ENCODE data around the gene GIPC3.

GIPC3 gene

GRCh38 chr19:3639479-3639878 lies 54.2 kb downstream of the GIPC3 start:
- ChIA-PET CTCF (interaction anchor here (0.6 kb wide), 1 partner anchor 227 kb away, joined by 7 read pairs; no protein-coding TSS in a partner anchor), POLR2A (no interaction called here)
- Histone ChIP-seq H3K4me1 (ENCODE audit: control insufficient read depth, insufficient read depth, low read length) (no peaks in the 10 kb centered on the region), H3K9me3 (ENCODE audit: control insufficient read depth, insufficient read depth, low read depth, low read length) (no peaks in the 10 kb centered on the region), H3K4me3 (ENCODE audit: low read depth, low read length) (no peak overlapping the region), H3K27ac (ENCODE audit: extremely low read depth, low read depth, low read length) (no peak overlapping the region), H3K36me3 (ENCODE audit: control insufficient read depth in 2 of 2, insufficient read depth in 1 of 2, low read length in 2 of 2) (peaks cover 0 to 30% of the 10 kb centered on the region in 2 experiments; a peak in 2 of 3 replicates)
- no peak for TF ChIP-seq ZNF37A (tag by site-specific recombination; IDR thresholded peaks at IDR 0.05)
- TF ChIP-seq ZNF768 (tag by site-specific recombination; IDR thresholded peaks at IDR 0.05), result no peak
- TF ChIP-seq ZNF121 (tag by site-specific recombination; IDR thresholded peaks at IDR 0.05), result peak; percentile 84
- TF ChIP-seq ZNF664 (tag by site-specific recombination; IDR thresholded peaks at IDR 0.05), result peak; percentile 74

DNA sequence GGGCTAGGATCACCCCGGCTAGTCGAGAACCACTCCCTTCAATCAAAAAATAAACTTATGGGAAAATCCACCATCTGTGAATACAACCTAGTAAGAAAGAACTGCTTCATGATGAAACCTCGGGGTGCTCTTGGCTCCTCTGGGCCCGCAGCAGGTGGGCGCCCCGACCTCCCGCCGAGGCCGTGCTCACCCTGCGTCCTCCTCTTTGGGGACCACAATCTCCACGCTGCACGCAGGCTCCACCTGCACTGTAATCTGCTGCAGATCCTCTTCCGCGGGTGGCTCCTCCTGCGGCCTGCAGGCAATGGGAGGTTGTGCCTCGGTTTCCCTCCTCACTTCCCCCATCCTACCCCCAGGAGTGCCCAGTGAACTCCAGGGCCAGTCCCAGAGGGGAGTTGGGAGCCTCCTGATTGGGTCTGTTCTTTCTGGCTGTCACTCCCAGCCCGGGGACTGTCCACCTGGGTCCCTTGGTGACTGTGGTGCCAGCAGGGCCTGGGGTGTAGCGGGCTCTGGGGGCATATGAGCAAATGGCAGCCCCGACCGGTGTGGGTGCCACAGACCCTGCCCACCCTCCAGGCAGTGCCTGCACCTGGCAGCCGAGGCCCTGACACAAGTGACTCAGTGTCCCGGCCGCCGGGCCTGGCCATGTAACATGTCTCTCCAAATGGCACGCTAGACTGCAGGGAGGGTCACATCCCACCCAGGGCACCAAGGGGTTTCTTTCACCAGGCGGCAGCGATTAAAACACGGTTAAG lies 56.4 kb downstream of the GIPC3 start:
- Histone ChIP-seq H3K9me3 (ENCODE audit: control insufficient read depth, insufficient read depth, low read depth, low read length) (no peaks in the 10 kb centered on the region), H3K4me1 (ENCODE audit: control insufficient read depth, insufficient read depth, low read length) (no peaks in the 10 kb centered on the region), H3K36me3 (ENCODE audit: control insufficient read depth in 2 of 2, insufficient read depth in 1 of 2, low read length in 2 of 2) (peaks cover 0 to 46% of the 10 kb centered on the region in 2 experiments; a peak in 2 of 3 replicates), H3K4me3 (ENCODE audit: low read depth, low read length) (no peak overlapping the region), H3K27ac (ENCODE audit: extremely low read depth, low read depth, low read length) (no peak overlapping the region)
- CTCF ChIA-PET, result no interaction called here
- POLR2A ChIA-PET, result no interaction called here
- TF ChIP-seq SETDB1 (IDR thresholded peaks at IDR 0.05; ENCODE audit: insufficient read length, low read length) (no peak), ZNF19 (tag by site-specific recombination; IDR thresholded peaks at IDR 0.05; ENCODE audit: low read depth) (no peak), SALL2 (tag by site-specific recombination; IDR thresholded peaks at IDR 0.05; ENCODE audit: borderline replicate concordance) (no peak), ZNF2 (tag by site-specific recombination; IDR thresholded peaks at IDR 0.05) (no peak), ZNF600 (tag by site-specific recombination; IDR thresholded peaks at IDR 0.05) (no peak), ZNF248 (tag by site-specific recombination; IDR thresholded peaks at IDR 0.05) (no peak), YY1 (tag by site-specific recombination; IDR thresholded peaks at IDR 0.05) (no peak), ZNF148 (tag by site-specific recombination; IDR thresholded peaks at IDR 0.05; ENCODE audit: borderline replicate concordance) (no peak)

- Histone ChIP-seq H3K27ac (ENCODE audit: extremely low read depth, low read depth, low read length) (no peak overlapping the region), H3K4me3 (ENCODE audit: low read depth, low read length) (no peak overlapping the region), H3K4me1 (ENCODE audit: control insufficient read depth, insufficient read depth, low read length) (no peaks in the 10 kb centered on the region), H3K36me3 (ENCODE audit: control insufficient read depth in 2 of 2, insufficient read depth in 1 of 2, low read length in 2 of 2) (peaks cover 0 to 47% of the 10 kb centered on the region in 2 experiments; a peak in 2 of 3 replicates), H3K9me3 (ENCODE audit: control insufficient read depth, insufficient read depth, low read depth, low read length) (no peaks in the 10 kb centered on the region)
- no peak for TF ChIP-seq ZNF830 (tag by site-specific recombination; IDR thresholded peaks at IDR 0.05; ENCODE audit: low read depth)
- TF ChIP-seq ZBTB17 (tag by site-specific recombination; IDR thresholded peaks at IDR 0.05), result no peak
- no peak for TF ChIP-seq ZNF366 (tag by site-specific recombination; conservative IDR thresholded peaks at IDR 0.05)
- no peak for TF ChIP-seq HOXA7 (CRISPR knock-in tag; IDR thresholded peaks at IDR 0.05; ENCODE audit: borderline replicate concordance)
- no peak for TF ChIP-seq ZNF404 (tag by site-specific recombination; IDR thresholded peaks at IDR 0.05)
- no peak for TF ChIP-seq ZNF2 (tag by site-specific recombination; IDR thresholded peaks at IDR 0.05)
- no peak for TF ChIP-seq ZNF449 (tag by site-specific recombination; IDR thresholded peaks at IDR 0.05)
- ChIA-PET CTCF (no interaction called here), POLR2A (no interaction called here)
Measured at GRCh38 chr19:3642296-3642695, 57.0 kb downstream of the GIPC3 start.
